Heart right ventricle (tissue), 16 donors: ENCODE measurements around the gene FGF19. TPM values are rescaled to one million over a fixed set of nuclear protein-coding genes. Genes with fewer than 3 reads are reported as not detected.
"Not testable (repeated sequence)": the region's sequence is repeated elsewhere in the genome, so short reads cannot be mapped to it uniquely, and the experiment has no call there.

ENCODE experiments used
- ATAC-seq, 8 donors: fragments of 200-7000 bp; cut with Tn5 transposase; one replicate each; pipeline ENCODE4 v1.9.1; 2020; ENCODE audit warnings: mild to moderate bottlenecking in 8 of 8, moderate library complexity in 8 of 8, moderate number of reproducible peaks in 1 of 8
- DNase-seq, 2 donors: peaks; one replicate each; pipeline ENCODE4 v3.0.0-alpha.2; 2020
- H3K27ac ChIP-seq, 10 donors: fragments of 200-600 bp; sonication (generic) in 2 of 10; one replicate each; pipeline versions ENCODE4 v1.5.0 to v1.8.0; 2020 to 2022; ENCODE audit warnings: mild to moderate bottlenecking in 3 of 10
- H3K27me3 ChIP-seq, 7 donors: fragments of 200-600 bp; one replicate each; pipeline ENCODE4 v1.8.0; 2021 to 2022; ENCODE audit warnings: mild to moderate bottlenecking in 2 of 7
- H3K36me3 ChIP-seq, 9 donors: fragments of 200-600 bp; sonication (generic) in 1 of 9; one replicate each; pipeline versions ENCODE4 v1.5.0 to v1.8.0; 2020 to 2022; ENCODE audit warnings: mild to moderate bottlenecking in 2 of 9
- H3K4me1 ChIP-seq, 9 donors: fragments of 200-600 bp; sonication (generic) in 1 of 9; one replicate each; pipeline versions ENCODE4 v1.5.0 to v1.8.0; 2020 to 2022; ENCODE audit warnings: mild to moderate bottlenecking in 4 of 9
- H3K4me3 ChIP-seq, 10 donors: fragments of 200-600 bp; sonication (generic) in 2 of 10; one replicate each; pipeline versions ENCODE4 v1.5.0 to v1.8.0; 2020 to 2022; ENCODE audit warnings: mild to moderate bottlenecking in 7 of 10, moderate library complexity in 2 of 10
- H3K9me3 ChIP-seq, 11 donors: fragments of 200-600 bp in 10 of 11; sonication (generic) in 2 of 11; one replicate each; pipeline versions ENCODE4 v1.5.0 to v1.8.0; 2013 to 2022; ENCODE audit warnings: mild to moderate bottlenecking in 2 of 11, control low read depth in 1 of 11, moderate library complexity in 1 of 11
- CTCF ChIP-seq, 9 donors: fragments of 200-600 bp; sonication (generic) in 2 of 9; IDR thresholded peaks; one replicate each; pipeline versions ENCODE4 v1.5.0 to v1.8.0; 2021 to 2022; ENCODE audit warnings: antibody characterized with exemption in 9 of 9, mild to moderate bottlenecking in 5 of 9, moderate library complexity in 1 of 9
- WGBS, 2 donors: extraction: QIAGEN DNeasy Blood & Tissue Kit; methylation state at CpG; one replicate each; pipeline ENCODE4 v1.1.7; 2013; ENCODE audit warnings: inconsistent platforms in 1 of 2; 5-methylcytosine and 5-hydroxymethylcytosine counted together
- intact Hi-C, 10 donors: fragments of 100-400 bp; cut with DNase I; formaldehyde crosslinking; loops; one replicate each; pipeline versions ENCODE4 v1.11.1 to v1.14.2; 2022
- polyA plus RNA-seq, 2 donors: library from polyadenylated mRNA; stranded (reverse); fragments of 200-250 nt; gene quantifications; one replicate each; pipeline ENCODE4 v1.2.3, GENCODE V29; 2013
- total RNA-seq, 10 donors: library from RNA; stranded (reverse); fragmentation: NEBNext Ultra II Directional in 3 of 10; extraction: Animal tissue kit (Norgen Biotek cat#: 25700) in 3 of 10; gene quantifications; one replicate each; pipeline versions ENCODE4 v1.2.1 to v1.2.4, GENCODE V29; 2021 to 2023
- donor health status: Arrhythmogenic right ventricular cardiomyopathy.
- donor health status: ischemic (EF 13 %, LVEDD 7.1; RV severe dilation, severe dysfunction).
- donor health status: healthy with polysubstance abuse.
- donor health status: DM: no; HTN: yes; CAD: no.
- donor health status: DM: no; HTN: no; CAD: no.
- donor health status: ischemic (EF 25% LVEDD 6.9; RV normal size, moderate dysfunction).
- donor health status: ischemic (EF 25% LVEDD 5.7; RV mildly dilated, moderate dysfunction).
- donor health status: healthy.
- donor health status: DM: yes; HTN: yes; CAD: no.
- donor health status: Ischemic cardiomyopathy.
- donor health status: ischemic (EF 35%, LVEDD 5.7; RV mildly dilated, moderate dysfunction).
- donor health status: nonischemic (EF 11% LVEDD 7.7; RV severe dilation, severe dysfunction).
- donor health status: DM: yes; HTN: yes; CAD: no.
- donor health status: PGD.
- donor health status: ischemic (EF 29% LVEDD 5.4; RV normal size, mild dysfunction).
- donor health status: nonischemic (EF 23%, LVEDD 6.1; RV moderate dilation, normal function).

The FGF19 gene
- total and polyA plus RNA-seq, 12 donors = not detected

GRCh38 chr11:69697469-69697843 is 6.4 kb downstream of the FGF19 start:
- WGBS, 2 donors = 92 to 93% methylated on average over 8 of the region's 8 CpGs

GRCh38 chr11:69696749-69697468 is 6.9 kb downstream of the FGF19 start:
- 71 to 75% methylated on average over 15 of the region's 15 CpGs for WGBS, 2 donors
- intact Hi-C loops = loop anchor here in 1 of 10 donors (5.0 kb wide), 1 partner anchor 195 kb away; no protein-coding TSS in a partner anchor
- peaks cover 0 to 77% (median 56%) of the 10 kb centered on the region in 7 donors for H3K27me3 ChIP-seq
- H3K27ac ChIP-seq = no peak overlapping the region
- H3K4me1 ChIP-seq = peaks cover 0 to 24% (median 9%) of the 10 kb centered on the region in 9 donors
- no peak for TF ChIP-seq CTCF (IDR thresholded peaks at IDR 0.05)
- DNase-seq (no peak), ATAC-seq (no peak)
- H3K9me3 ChIP-seq = peaks cover 0 to 12% (median 0%) of the 10 kb centered on the region in 11 donors
- no peak overlapping the region for H3K4me3 ChIP-seq
- no peaks in the 10 kb centered on the region for H3K36me3 ChIP-seq

More at GRCh38 chr11:69697469-69697843, 6.4 kb downstream of the FGF19 start:
- H3K27me3 ChIP-seq = peaks cover 0 to 80% (median 62%) of the 10 kb centered on the region in 7 donors
- H3K36me3 ChIP-seq = no peaks in the 10 kb centered on the region
- intact Hi-C loops = loop anchor here in 1 of 10 donors (5.0 kb wide), 1 partner anchor 195 kb away; no protein-coding TSS in a partner anchor
- peaks cover 0 to 24% (median 12%) of the 10 kb centered on the region in 9 donors for H3K4me1 ChIP-seq
- H3K4me3 ChIP-seq = no peak overlapping the region
- no peak for TF ChIP-seq CTCF (IDR thresholded peaks at IDR 0.05)
- H3K9me3 ChIP-seq = peaks cover 0 to 6% (median 0%) of the 10 kb centered on the region in 11 donors
- no peak for DNase-seq
- no peak overlapping the region for H3K27ac ChIP-seq
- ATAC-seq = no peak

- Histone ChIP-seq H3K27me3 (peaks cover 0 to 71% (median 47%) of the 10 kb centered on the region in 7 donors), H3K4me1 (peaks cover 0 to 23% (median 8%) of the 10 kb centered on the region in 9 donors), H3K9me3 (peaks cover 0 to 17% (median 0%) of the 10 kb centered on the region in 11 donors)
- not testable (repeated sequence) for ATAC-seq, DNase-seq, H3K27ac ChIP-seq, H3K4me3 ChIP-seq, H3K36me3 ChIP-seq
- intact Hi-C loops = loop anchor here in 1 of 10 donors (5.0 kb wide), 1 partner anchor 196 kb away; no protein-coding TSS in a partner anchor
- 84 to 85% methylated on average over 6 of the region's 6 CpGs for WGBS, 2 donors
Measured at GRCh38 chr11:69695995-69696394, 7.8 kb downstream of the FGF19 start.

- ATAC-seq = no peak
- Histone ChIP-seq H3K9me3 (peaks cover 0 to 17% (median 0%) of the 10 kb centered on the region in 11 donors), H3K4me3 (no peak overlapping the region), H3K4me1 (peaks cover 0 to 19% (median 4%) of the 10 kb centered on the region in 9 donors), H3K27me3 (peaks cover 0 to 68% (median 43%) of the 10 kb centered on the region in 7 donors), H3K27ac (no peak overlapping the region), H3K36me3 (no peaks in the 10 kb centered on the region)
- intact Hi-C loops = loop anchor here in 1 of 10 donors (5.0 kb wide), 1 partner anchor 197 kb away; no protein-coding TSS in a partner anchor
- DNase-seq = no peak
- WGBS, 2 donors = 85 to 88% methylated on average over 7 of the region's 7 CpGs
- TF ChIP-seq CTCF (IDR thresholded peaks at IDR 0.05) = no peak
Measured at GRCh38 chr11:69695581-69695980, 8.2 kb downstream of the FGF19 start.
